Endothelial cell (in vitro differentiated cells): ENCODE data around the gene LDB2. TPM values are rescaled to one million over a fixed set of nuclear protein-coding genes. Genes with fewer than 3 reads are reported as not detected.

Experiments
- DNase-seq: peaks from one replicate; pipeline ENCODE4 v3.0.0; 2021; ENCODE audit warnings: low spot score
- H3K27ac Mint-ChIP-seq: one replicate; pipeline ENCODE4 v1.8.0; 2021; ENCODE audit warnings: mixed read lengths, inconsistent platforms; ENCODE audit not compliant: unreplicated experiment
- H3K27me3 Mint-ChIP-seq: one replicate; pipeline ENCODE4 v1.8.0; 2021; ENCODE audit warnings: mild to moderate bottlenecking, moderate library complexity, mixed read lengths, inconsistent platforms; ENCODE audit not compliant: unreplicated experiment
- H3K36me3 Mint-ChIP-seq: one replicate; pipeline ENCODE4 v1.8.0; 2021; ENCODE audit warnings: mild to moderate bottlenecking, low read depth, mixed read lengths, inconsistent platforms; ENCODE audit not compliant: unreplicated experiment
- H3K4me1 Mint-ChIP-seq: one replicate; pipeline ENCODE4 v1.8.0; 2021; ENCODE audit warnings: mild to moderate bottlenecking, mixed read lengths, inconsistent platforms; ENCODE audit not compliant: unreplicated experiment
- H3K4me3 Mint-ChIP-seq: one replicate; pipeline ENCODE4 v1.8.0; 2021; ENCODE audit warnings: mild to moderate bottlenecking, mixed read lengths, inconsistent platforms; ENCODE audit not compliant: unreplicated experiment
- H3K9me3 Mint-ChIP-seq: one replicate; pipeline ENCODE4 v1.8.0; 2021; ENCODE audit warnings: mixed read lengths, inconsistent platforms; ENCODE audit not compliant: unreplicated experiment
- total RNA-seq: library from RNA; stranded (reverse); fragmentation: NEBNext Ultra II Directional; extraction: Animal tissue kit (Norgen Biotek cat#: 25700); gene quantifications from one replicate; pipeline ENCODE4 v1.2.1, GENCODE V29; 2021; ENCODE audit not compliant: unreplicated experiment
- TF ChIP-seq, protein P1 (sequence below): fragments of 200-600 bp; sonication (generic); IDR thresholded peaks from one replicate; pipeline ENCODE4 v1.5.0; 2021; ENCODE audit warnings: antibody characterized with exemption; ENCODE audit not compliant: unreplicated experiment

LDB2 gene
- total RNA-seq, 1 donor from 2014 or later: 268 TPM

DNA sequence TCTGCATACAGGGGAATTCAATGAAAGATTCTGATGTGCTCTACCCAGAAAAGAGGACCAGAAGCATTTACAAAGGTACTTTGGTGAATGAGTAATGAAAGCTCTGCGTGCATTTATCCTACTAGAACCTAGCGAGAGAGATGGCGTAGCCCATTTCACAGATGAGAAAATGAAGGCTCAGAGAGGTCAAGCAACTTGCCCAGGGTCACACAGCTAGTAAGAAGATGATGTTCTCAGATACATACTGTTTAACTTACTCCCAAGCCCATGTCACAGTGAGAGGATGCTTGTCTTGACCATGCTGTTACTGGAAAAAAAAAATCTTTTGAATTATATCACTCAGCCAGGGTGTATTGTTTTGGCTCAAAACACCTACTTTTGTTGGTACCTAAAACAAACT lies 317.3 kb downstream of the LDB2 start:
- peaks cover 60% of the 10 kb centered on the region for H3K36me3 Mint-ChIP-seq
- H3K4me3 Mint-ChIP-seq: peak overlapping the region; percentile 48
- no peak for DNase-seq
- H3K4me1 Mint-ChIP-seq: peaks cover 19% of the 10 kb centered on the region
- H3K27ac Mint-ChIP-seq: no peak overlapping the region
- peaks cover 21% of the 10 kb centered on the region for H3K27me3 Mint-ChIP-seq
- no peaks in the 10 kb centered on the region for H3K9me3 Mint-ChIP-seq
- TF ChIP-seq, protein P1, sequence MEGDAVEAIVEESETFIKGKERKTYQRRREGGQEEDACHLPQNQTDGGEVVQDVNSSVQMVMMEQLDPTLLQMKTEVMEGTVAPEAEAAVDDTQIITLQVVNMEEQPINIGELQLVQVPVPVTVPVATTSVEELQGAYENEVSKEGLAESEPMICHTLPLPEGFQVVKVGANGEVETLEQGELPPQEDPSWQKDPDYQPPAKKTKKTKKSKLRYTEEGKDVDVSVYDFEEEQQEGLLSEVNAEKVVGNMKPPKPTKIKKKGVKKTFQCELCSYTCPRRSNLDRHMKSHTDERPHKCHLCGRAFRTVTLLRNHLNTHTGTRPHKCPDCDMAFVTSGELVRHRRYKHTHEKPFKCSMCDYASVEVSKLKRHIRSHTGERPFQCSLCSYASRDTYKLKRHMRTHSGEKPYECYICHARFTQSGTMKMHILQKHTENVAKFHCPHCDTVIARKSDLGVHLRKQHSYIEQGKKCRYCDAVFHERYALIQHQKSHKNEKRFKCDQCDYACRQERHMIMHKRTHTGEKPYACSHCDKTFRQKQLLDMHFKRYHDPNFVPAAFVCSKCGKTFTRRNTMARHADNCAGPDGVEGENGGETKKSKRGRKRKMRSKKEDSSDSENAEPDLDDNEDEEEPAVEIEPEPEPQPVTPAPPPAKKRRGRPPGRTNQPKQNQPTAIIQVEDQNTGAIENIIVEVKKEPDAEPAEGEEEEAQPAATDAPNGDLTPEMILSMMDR: no peak

DNA sequence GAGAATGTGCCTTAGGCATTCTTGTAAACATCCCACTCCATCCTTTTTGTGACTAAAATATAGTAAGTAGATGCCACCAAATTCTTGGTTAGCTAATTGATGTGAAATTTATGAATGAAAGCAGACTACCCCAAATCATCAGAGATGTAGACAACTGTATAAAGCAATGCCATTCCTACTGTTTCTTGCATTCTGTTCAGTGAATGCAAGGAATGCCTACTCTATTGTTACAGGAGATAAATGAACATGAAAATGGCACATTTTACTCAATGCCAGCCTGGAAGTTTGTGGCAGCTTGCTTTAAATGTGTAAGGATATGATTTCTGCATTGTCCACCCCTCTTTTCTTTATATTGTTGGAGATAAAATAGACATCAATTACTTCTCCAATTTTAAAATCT lies 317.9 kb downstream of the LDB2 start:
- no peak overlapping the region for H3K4me3 Mint-ChIP-seq
- DNase-seq: no peak
- peaks cover 19% of the 10 kb centered on the region for H3K4me1 Mint-ChIP-seq
- H3K36me3 Mint-ChIP-seq: peaks cover 55% of the 10 kb centered on the region
- no peak overlapping the region for H3K27ac Mint-ChIP-seq
- no peaks in the 10 kb centered on the region for H3K9me3 Mint-ChIP-seq
- H3K27me3 Mint-ChIP-seq: peaks cover 20% of the 10 kb centered on the region
- TF ChIP-seq, protein P1: no peak

DNA sequence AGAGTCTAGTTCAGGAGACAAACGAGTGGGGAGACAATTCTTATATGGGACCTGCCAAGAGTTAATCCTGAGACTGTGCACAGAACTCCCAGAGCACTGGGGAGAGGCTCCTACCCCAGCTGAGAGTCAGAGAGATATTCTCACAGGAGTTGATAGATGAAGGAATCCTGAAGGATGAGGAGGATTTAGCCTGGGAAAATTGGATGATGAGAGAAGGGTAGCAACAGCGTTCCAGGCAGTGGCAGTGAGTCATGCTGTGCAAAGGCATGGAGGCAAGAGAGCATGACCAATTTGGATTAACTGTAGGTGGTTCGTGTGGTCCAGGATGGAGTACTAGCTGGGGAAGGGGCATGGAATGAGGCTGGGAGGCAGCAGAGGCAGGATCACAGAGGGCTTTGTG lies 318.6 kb downstream of the LDB2 start:
- peaks cover 17% of the 10 kb centered on the region for H3K27me3 Mint-ChIP-seq
- no peak for DNase-seq
- H3K4me1 Mint-ChIP-seq: peaks cover 19% of the 10 kb centered on the region
- peak overlapping the region; percentile 33 for H3K4me3 Mint-ChIP-seq
- peaks cover 57% of the 10 kb centered on the region for H3K36me3 Mint-ChIP-seq
- H3K27ac Mint-ChIP-seq: no peak overlapping the region
- TF ChIP-seq, protein P1: no peak
- no peaks in the 10 kb centered on the region for H3K9me3 Mint-ChIP-seq

DNA sequence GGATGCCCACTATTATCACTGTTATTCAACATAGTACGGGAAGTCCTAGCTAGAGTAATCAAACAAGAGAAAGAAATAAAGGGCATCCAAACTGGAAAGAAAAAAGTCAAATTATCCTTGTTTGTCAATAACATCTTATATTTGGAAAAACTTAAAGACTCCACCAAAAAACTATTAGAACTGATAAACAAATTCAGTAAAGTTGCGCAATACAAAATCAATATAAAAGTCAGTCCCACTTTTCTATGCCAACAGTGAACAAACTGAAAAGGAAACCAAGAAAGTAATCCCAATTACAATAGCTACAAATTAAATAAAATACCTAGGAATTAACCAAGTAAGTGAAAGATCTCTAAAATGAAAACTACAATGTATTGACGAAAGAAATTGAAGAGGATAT lies 321.3 kb downstream of the LDB2 start:
- Mint-ChIP-seq H3K27ac (no peak overlapping the region), H3K4me3 (no peak overlapping the region), H3K9me3 (no peaks in the 10 kb centered on the region), H3K36me3 (peaks cover 46% of the 10 kb centered on the region), H3K4me1 (peaks cover 2% of the 10 kb centered on the region), H3K27me3 (peaks cover 7% of the 10 kb centered on the region)
- no peak for DNase-seq
- TF ChIP-seq, protein P1: no peak

DNA sequence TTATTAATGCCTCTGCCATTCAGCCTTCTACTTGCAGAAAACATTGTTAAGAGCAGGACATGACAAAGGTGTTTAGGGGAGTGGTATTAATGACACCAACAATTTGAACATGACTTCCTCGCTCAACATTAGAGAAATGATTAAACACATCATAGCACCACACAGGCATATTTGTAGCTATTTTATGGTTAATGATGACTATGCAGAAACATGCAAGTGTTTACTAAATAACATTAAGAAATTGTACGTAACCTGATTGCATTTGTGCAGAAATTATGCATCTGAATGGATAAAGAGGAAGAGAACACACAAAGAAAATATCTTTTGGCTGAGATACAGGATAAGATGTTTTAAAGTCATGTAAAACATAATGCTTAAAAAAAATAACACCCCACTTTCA lies 323.5 kb downstream of the LDB2 start:
- Mint-ChIP-seq H3K27ac (no peak overlapping the region), H3K4me1 (no peaks in the 10 kb centered on the region), H3K9me3 (no peaks in the 10 kb centered on the region), H3K27me3 (peaks cover 3% of the 10 kb centered on the region), H3K4me3 (no peak overlapping the region), H3K36me3 (peaks cover 39% of the 10 kb centered on the region)
- TF ChIP-seq, protein P1: no peak
- DNase-seq: no peak
